Keratinocyte (primary cell): Measurements from ENCODE around the gene CDC42EP4. TPM values are rescaled to one million over a fixed set of nuclear protein-coding genes. Genes with fewer than 3 reads are reported as not detected.
"Not testable (repeated sequence)": the region's sequence is repeated elsewhere in the genome, so short reads cannot be mapped to it uniquely, and the experiment has no call there.

ENCODE experiments used
- DNase-seq: peaks from one replicate; pipeline ENCODE4 v3.0.0-alpha.2; 2011; ENCODE audit warnings: low read depth, missing footprints, low spot score
- FAIRE-seq: peaks from 2 replicates; lab custom pipeline; 2011; peaks lifted over from hg19 to GRCh38; lab: Jason Lieb, UNC
- H2AFZ ChIP-seq: 2 replicates; pipeline ENCODE4 v1.6.0; 2012; ENCODE audit warnings: low read length, control low read depth, inconsistent platforms; ENCODE audit not compliant: control insufficient read depth
- H3K27ac ChIP-seq: 2 replicates; pipeline ENCODE4 v1.5.1; 2011; ENCODE audit warnings: low read length; ENCODE audit not compliant: control insufficient read depth, insufficient read depth
- H3K27me3 ChIP-seq: 3 replicates; pipeline ENCODE4 v1.6.0; 2011; ENCODE audit warnings: low read length; ENCODE audit not compliant: control insufficient read depth, insufficient read depth; ENCODE audit errors: extremely low read depth
- H3K36me3 ChIP-seq, 2 experiments: 2 replicates in 1 of 2; 3 replicates in 1 of 2; pipeline ENCODE4 v1.5.1; 2011; ENCODE audit warnings: low read length in 2 of 2, mild to moderate bottlenecking in 1 of 2; ENCODE audit not compliant: control insufficient read depth in 2 of 2, insufficient read depth in 2 of 2; ENCODE audit errors: extremely low read depth in 1 of 2
- H3K4me1 ChIP-seq: 3 replicates; pipeline ENCODE4 v1.5.1; 2011; ENCODE audit warnings: low read length; ENCODE audit not compliant: control insufficient read depth, insufficient read depth; ENCODE audit errors: extremely low read depth
- H3K4me2 ChIP-seq: 3 replicates; pipeline ENCODE4 v1.6.0; 2011; ENCODE audit warnings: low read depth, low read length; ENCODE audit not compliant: control insufficient read depth, insufficient read depth; ENCODE audit errors: extremely low read depth
- H3K4me3 ChIP-seq, 3 experiments: fragments of 200-600 bp in 1 of 3; sonication (generic) in 1 of 3; 2 replicates in 2 of 3; 3 replicates in 1 of 3; pipeline ENCODE4 v1.5.1; 2011 to 2016; ENCODE audit warnings: low read length in 3 of 3, mild to moderate bottlenecking in 3 of 3, control low read depth in 2 of 3, inconsistent platforms in 1 of 3, low read depth in 1 of 3, mixed read lengths in 1 of 3, mixed run types in 1 of 3, moderate library complexity in 1 of 3; ENCODE audit not compliant: control insufficient read depth in 2 of 3, insufficient read depth in 2 of 3; ENCODE audit errors: extremely low read depth in 1 of 3
- H3K79me2 ChIP-seq: 2 replicates; pipeline ENCODE4 v1.6.0; 2012; ENCODE audit warnings: low read length; ENCODE audit not compliant: control insufficient read depth, insufficient read depth
- H3K9ac ChIP-seq: 3 replicates; pipeline ENCODE4 v1.6.0; 2011; ENCODE audit warnings: low read length; ENCODE audit not compliant: control insufficient read depth, insufficient read depth; ENCODE audit errors: extremely low read depth
- H3K9me1 ChIP-seq: 3 replicates; pipeline ENCODE4 v1.6.0; 2011; ENCODE audit warnings: low read length; ENCODE audit not compliant: control insufficient read depth, insufficient read depth; ENCODE audit errors: extremely low read depth
- H3K9me3 ChIP-seq: 2 replicates; pipeline ENCODE4 v1.5.1; 2012; ENCODE audit warnings: low read depth, low read length; ENCODE audit not compliant: control insufficient read depth
- H4K20me1 ChIP-seq: 3 replicates; pipeline ENCODE4 v1.6.0; 2011; ENCODE audit warnings: low read length; ENCODE audit not compliant: control insufficient read depth, insufficient read depth; ENCODE audit errors: extremely low read depth
- EZH2 ChIP-seq: IDR thresholded peaks from one replicate; pipeline ENCODE4 v1.6.1; 2012; ENCODE audit warnings: inconsistent platforms, mild to moderate bottlenecking, low read length, moderate library complexity
- dilution Hi-C: fragments of 300-500 bp; cut with MboI; formaldehyde crosslinking; loops from one replicate; pipeline ENCODE4 v1.7.0; 2020; ENCODE audit warnings: low sequenced_read_pairs; ENCODE audit not compliant: extremely low pct_ligation_motif_present
- polyA plus RNA-seq, 5 experiments: library from polyadenylated mRNA; depleted of rRNA in 3 of 5; stranded (reverse) in 3 of 5; stranded (forward) in 1 of 5; unstranded in 1 of 5; fragments of >200 nt; gene quantifications; 1 replicate in 1 of 5; 2 replicates in 3 of 5; 3 replicates in 1 of 5; pipeline versions ENCODE4 v1.2.1 to v1.2.3, GENCODE V29; 2011 to 2012; ENCODE audit warnings: missing spikeins in 2 of 5, low read depth in 1 of 5, low replicate concordance in 1 of 5
- TF ChIP-seq, protein P1 (sequence below), 3 experiments: IDR thresholded peaks in 1 of 3; conservative IDR thresholded peaks in 1 of 3; optimal IDR thresholded peaks in 1 of 3; 2 replicates in 2 of 3; 3 replicates in 1 of 3; pipeline versions ENCODE3 to v1.5.1; 2011; ENCODE audit warnings: low read length in 3 of 3, mild to moderate bottlenecking in 3 of 3, moderate library complexity in 2 of 3, control low read depth in 1 of 3, inconsistent platforms in 1 of 3; ENCODE audit not compliant: insufficient read depth in 2 of 3; ENCODE audit errors: extremely low read depth in 1 of 3

The CDC42EP4 gene
- polyA plus RNA-seq, 1 donor (not counting 4 experiments of a cell fraction or from before 2014, with no cell fraction given) = 9.4 TPM

GRCh38 chr17:73335591-73336407, 24.0 kb upstream of the CDC42EP4 start:
- Histone ChIP-seq H3K9me1 (peaks cover 4% of the 10 kb centered on the region), H4K20me1 (no peaks in the 10 kb centered on the region), H3K4me2 (peak overlapping the region; percentile 45), H3K36me3 (no peaks in the 10 kb centered on the region), H3K9ac (peak overlapping the region; percentile 73), H3K4me1 (peaks cover 38% of the 10 kb centered on the region), H3K4me3 (no peak overlapping the region), H3K9me3 (no peaks in the 10 kb centered on the region), H3K27me3 (no peaks in the 10 kb centered on the region), H3K79me2 (no peaks in the 10 kb centered on the region), H2AFZ (no peak overlapping the region), H3K27ac (peak overlapping the region; percentile 82)
- TF ChIP-seq, protein P1, sequence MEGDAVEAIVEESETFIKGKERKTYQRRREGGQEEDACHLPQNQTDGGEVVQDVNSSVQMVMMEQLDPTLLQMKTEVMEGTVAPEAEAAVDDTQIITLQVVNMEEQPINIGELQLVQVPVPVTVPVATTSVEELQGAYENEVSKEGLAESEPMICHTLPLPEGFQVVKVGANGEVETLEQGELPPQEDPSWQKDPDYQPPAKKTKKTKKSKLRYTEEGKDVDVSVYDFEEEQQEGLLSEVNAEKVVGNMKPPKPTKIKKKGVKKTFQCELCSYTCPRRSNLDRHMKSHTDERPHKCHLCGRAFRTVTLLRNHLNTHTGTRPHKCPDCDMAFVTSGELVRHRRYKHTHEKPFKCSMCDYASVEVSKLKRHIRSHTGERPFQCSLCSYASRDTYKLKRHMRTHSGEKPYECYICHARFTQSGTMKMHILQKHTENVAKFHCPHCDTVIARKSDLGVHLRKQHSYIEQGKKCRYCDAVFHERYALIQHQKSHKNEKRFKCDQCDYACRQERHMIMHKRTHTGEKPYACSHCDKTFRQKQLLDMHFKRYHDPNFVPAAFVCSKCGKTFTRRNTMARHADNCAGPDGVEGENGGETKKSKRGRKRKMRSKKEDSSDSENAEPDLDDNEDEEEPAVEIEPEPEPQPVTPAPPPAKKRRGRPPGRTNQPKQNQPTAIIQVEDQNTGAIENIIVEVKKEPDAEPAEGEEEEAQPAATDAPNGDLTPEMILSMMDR (optimal IDR thresholded peaks at IDR 0.05 in 1 of 3, IDR thresholded peaks at IDR 0.05 in 1 of 3, conservative IDR thresholded peaks at IDR 0.05 in 1 of 3; ENCODE audit: extremely low read depth in 1 of 3, insufficient read depth in 2 of 3, low read length in 3 of 3) = peak in 1 of 3 experiments; percentile 0
- no peak for TF ChIP-seq EZH2
- DNase-seq (no peak), FAIRE-seq (peak; percentile 56)
- dilution Hi-C loops = no loop called here

DNA sequence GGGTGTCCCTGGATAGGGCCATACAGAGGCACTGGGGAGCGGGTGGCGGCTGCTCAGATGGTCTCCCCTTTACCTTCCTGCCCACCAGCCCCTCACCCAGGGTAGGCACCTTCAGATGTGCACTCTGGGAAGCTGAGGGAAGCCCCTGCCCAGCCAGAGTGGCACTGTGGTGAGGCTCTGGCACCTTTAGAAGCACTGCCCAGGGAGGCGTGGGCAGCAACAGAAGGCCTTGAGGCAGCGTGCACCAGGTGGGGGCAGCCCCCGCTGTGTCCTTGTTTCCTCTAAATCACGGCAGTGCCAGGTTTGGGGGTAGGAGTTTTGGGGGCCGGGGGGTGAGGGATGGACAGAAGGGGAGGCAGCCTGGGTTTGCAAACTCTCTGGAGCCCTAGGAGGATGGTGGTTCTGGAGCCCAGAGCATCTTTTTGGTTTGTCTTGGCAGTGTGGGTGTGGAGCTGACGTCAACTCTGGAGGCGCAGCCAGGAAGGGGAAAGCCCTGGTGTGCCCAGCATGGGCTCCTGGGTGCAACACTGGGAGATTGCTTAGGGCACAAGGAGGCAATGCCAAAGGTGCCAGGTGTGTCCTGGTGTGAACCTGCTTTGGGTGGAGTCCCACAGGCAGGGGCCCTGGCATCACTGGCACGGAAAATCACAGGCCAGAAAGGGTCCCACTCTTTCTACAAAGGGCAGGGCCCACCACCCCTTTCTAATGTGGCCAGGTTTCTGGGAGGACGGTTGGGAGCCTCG, 23.1 kb upstream of the CDC42EP4 start:
- Histone ChIP-seq H3K4me3 (no peak overlapping the region), H2AFZ (no peak overlapping the region), H3K27me3 (no peaks in the 10 kb centered on the region), H3K9ac (peak overlapping the region; percentile 73), H3K4me2 (peak overlapping the region; percentile 45), H3K36me3 (no peaks in the 10 kb centered on the region), H3K79me2 (no peaks in the 10 kb centered on the region), H3K9me3 (no peaks in the 10 kb centered on the region), H4K20me1 (no peaks in the 10 kb centered on the region), H3K4me1 (peaks cover 33% of the 10 kb centered on the region), H3K27ac (peak overlapping the region; percentile 82), H3K9me1 (peaks cover 4% of the 10 kb centered on the region)
- dilution Hi-C loops = no loop called here
- no peak for FAIRE-seq
- DNase-seq = no peak
- TF ChIP-seq, protein P1 (optimal IDR thresholded peaks at IDR 0.05 in 1 of 3, IDR thresholded peaks at IDR 0.05 in 1 of 3, conservative IDR thresholded peaks at IDR 0.05 in 1 of 3; ENCODE audit: extremely low read depth in 1 of 3, insufficient read depth in 2 of 3, low read length in 3 of 3) = no peak
- no peak for TF ChIP-seq EZH2

GRCh38 chr17:73333445-73333844, 21.6 kb upstream of the CDC42EP4 start:
- H3K36me3 ChIP-seq, H3K9me3 ChIP-seq, H2AFZ ChIP-seq, H3K9me1 ChIP-seq, H4K20me1 ChIP-seq, H3K79me2 ChIP-seq, dilution Hi-C loops, FAIRE-seq, H3K4me3 ChIP-seq, H3K27me3 ChIP-seq, DNase-seq: not testable (repeated sequence)
- peak overlapping the region; percentile 51 for H3K27ac ChIP-seq
- peaks cover 26% of the 10 kb centered on the region for H3K4me1 ChIP-seq
- peak overlapping the region; percentile 24 for H3K9ac ChIP-seq
- peak overlapping the region; percentile 35 for H3K4me2 ChIP-seq
